HL-60/S4 treated with phorbol 12-myristate 13-acetate at 8.2 ng/mL for 4 days and 3 days (cell line): ENCODE measurements around the gene UBE2R2.
"Not testable (repeated sequence)": the region's sequence is repeated elsewhere in the genome, so short reads cannot be mapped to it uniquely, and the experiment has no call there.

ENCODE experiments used
- in situ Hi-C: fragments of 300-500 bp; cut with MboI; formaldehyde crosslinking; loops from 2 replicates; pipeline ENCODE4 v1.15.0; 2022; ENCODE audit warnings: low sequenced_read_pairs

UBE2R2 gene, protein sequence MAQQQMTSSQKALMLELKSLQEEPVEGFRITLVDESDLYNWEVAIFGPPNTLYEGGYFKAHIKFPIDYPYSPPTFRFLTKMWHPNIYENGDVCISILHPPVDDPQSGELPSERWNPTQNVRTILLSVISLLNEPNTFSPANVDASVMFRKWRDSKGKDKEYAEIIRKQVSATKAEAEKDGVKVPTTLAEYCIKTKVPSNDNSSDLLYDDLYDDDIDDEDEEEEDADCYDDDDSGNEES

DNA sequence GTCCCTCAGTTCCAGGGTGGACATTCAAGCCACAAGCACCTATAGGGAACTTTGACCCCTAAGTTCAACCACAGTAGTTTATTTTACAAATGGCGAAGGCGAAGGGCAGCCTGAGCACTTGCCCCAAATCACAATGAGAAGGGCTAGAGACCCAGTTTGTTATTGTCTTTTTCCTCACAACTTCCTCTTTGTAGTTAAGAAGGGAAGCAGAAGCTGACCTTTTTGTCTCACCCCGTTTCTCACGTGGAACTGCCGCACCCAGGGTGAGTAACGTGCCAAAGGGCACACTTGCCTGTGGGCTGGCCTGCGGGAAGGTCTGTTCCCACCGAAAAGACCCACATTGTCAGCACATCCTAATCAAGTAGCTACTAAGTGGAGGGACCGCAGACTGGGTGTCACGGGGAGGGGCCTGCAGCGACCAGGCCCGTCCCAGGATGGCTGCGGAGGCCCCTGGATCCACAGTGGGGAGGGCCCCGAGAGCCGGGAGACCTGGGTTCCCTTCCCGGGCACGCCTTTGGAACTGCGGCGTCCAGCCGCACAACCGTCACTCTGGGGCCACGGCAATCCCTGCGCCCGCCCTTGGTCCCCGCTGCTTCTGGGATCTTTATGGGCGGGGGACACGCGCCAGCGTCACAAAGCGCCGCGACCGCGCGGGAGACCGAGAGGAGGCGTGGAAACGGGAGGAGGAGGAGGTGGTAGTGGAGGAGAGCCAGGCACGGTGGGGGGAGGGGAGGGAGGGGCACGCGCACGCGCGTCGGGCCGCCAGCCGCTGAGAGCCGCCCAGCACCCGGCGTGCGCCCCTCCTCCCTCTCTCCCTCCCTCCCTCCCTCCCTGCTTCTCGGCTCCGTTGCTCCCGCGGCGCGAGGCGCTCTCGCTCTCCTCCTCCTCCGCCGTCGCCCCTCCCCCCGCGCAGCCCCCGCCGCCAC lies at the start of gene UBE2R2:
TSS of gene UBE2R2 (plus strand) at position 834 of the 926 bp plus-strand sequence. CDS start 598 bp downstream, outside the sequence.
- in situ Hi-C loops: no loop called here

DNA sequence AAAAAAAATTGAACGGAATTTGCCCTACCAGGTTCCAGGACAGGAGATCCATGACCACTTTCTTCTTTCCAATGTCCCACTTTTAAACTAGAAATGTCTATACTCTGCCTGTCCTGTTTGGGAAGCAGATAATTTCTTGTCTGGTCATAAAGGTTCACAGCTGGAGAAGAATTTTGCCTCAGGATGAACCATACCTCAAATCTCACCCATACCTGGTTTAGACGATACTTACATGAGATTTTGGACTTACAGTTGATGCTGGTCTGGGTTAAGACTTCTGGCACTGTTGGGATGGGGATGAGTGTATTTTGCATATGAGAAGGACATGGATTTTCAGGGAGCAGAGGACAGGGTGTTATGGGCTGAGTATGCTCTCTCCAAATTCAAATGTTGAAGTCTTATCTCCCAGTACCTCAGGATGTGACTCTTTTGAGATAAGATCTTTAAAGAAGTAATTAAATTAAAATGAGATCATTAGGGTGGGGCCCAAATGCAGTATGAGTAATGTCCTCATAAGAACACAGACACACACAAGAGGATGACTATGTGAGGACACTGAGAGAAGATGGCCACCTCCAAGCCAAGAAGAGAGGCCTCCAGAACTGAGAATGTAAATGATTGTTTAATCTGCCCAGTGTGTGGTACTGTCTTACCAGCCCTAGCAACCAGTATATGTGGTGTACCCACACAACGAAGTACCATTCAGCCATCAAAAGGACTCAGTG lies 46.6 kb upstream of the UBE2R2 start:
- in situ Hi-C loops: not testable (repeated sequence)

DNA sequence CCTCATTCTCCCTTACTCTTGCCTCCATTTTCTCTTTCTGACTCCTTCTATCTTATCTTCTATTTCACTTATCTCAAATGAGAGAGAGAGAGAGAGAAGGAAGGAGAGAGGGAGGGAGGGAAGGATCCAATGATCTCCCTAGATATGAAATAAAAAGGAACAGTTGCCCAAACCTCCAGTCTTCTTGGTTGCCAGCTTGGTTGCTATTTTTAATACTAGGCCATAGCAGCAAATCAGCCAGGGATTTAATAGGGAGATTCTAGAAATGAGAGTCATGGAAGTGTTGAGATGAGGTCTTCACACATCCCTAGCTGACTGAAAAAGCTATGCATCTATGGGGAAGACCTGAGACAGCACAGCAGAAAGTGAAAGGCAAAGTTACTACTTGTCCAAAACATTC lies 43.8 kb upstream of the UBE2R2 start:
- in situ Hi-C loops: not testable (repeated sequence)

DNA sequence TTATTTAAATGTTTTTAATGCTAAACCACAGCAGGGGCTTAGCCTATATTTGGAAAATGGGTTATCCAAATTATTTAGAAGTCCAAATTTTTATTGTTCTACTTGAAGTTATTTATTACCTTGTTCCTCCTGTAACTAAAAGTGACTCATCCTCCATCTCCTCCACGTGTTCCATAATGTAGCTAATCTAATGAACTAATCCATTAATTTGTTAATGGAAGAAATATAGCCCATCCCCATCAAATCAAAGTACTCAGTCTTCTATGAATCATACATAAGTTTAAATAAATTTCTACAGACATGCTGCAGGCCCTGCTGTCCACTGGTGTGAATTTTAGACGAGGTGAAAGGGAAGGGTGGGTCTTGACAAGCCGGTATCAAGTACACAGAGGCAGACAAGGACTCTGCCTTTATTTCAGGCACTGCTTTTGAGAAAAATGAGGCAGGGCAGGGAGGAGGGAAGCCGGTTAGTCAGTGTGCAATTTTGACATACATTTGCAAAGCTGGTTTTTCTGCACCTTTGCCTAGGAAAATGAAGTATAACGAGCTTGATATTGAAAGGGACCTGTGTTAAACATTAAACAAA lies 42.8 kb upstream of the UBE2R2 start:
- in situ Hi-C loops: not testable (repeated sequence)

DNA sequence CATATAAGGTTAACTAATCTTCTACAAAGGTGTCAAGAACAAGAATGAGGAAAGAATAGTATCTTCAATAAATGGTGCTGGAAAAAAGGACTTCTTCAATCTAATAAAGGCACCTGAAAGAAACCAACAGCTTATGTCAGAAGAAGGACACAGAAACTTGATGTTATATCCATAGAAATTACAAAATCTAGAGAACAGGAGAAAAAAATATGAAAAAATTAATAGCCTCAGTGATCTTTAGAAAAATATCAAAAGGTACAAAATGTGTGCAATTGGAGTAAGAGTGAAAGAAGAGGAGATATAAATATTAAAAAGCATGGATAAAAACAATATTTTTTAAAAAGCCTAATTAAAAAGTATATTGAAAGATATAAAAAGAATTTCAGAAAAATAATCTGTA lies 40.4 kb upstream of the UBE2R2 start:
- in situ Hi-C loops: no loop called here

DNA sequence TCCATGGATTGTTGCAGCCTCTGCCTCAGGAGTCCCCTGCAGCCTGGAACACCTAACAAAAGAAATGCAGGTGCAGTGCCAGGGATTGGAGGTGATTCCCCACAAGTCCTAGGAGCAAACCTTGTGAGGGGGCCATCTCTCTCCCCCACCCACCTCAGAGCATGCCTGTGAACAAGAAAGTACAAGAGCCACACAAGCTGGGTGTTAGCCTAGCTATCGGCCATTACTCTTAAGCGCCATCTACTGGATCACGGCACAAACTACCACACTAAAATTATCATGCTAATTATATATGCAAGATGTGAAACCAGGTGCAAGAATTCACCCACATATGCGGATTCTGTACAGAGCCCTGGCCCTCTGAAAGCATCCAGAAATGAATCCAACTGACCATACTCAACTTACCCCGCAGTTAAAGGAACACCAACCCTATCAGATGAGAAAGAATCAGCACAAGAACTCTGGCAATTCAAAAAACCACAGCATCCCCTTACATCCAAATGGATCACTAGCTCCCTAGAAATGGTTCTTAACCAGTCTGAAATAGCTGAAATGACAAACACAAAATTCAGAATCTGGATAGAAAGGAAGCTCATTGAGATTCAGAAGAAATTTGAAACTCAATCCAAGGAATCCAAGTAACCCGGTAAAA lies 38.1 kb upstream of the UBE2R2 start:
- in situ Hi-C loops: no loop called here

DNA sequence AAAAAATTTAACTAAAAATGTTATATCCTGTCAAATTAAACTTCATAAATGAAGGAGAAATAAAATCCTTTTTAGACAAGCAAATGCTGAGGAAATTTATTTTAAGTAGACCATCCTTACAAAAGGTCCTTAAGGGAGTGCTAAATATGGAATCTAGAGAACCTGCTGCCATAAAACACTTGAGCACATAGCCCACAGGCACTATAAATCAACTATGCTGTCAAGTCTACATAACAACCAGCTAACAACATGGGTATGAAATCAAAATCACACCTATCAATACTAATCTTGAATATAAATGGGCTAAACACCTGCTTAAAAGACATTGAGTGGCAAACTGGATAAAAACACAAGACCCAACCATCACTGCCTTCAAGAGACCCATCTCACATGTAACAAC lies 36.7 kb upstream of the UBE2R2 start:
- in situ Hi-C loops: no loop called here

DNA sequence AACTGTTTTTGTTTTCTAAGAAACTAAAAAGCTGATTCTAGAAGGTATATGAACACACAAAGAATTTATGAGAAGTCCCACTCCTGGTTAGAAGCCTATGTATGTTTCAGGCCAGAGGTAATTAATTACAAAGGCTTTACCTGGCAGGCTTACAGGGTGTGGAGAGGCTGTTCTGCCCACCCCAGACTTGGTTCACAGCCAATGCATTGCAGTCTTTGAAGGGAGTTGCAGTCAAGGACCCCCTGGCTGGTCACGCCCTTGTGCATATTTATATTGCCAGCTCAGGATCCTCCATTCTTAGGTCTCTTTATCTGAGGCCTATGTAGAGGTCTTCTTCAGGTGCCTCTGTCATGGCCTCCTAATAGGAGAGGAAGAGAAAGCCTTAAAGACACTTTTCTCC lies 35.2 kb upstream of the UBE2R2 start:
- in situ Hi-C loops: no loop called here

DNA sequence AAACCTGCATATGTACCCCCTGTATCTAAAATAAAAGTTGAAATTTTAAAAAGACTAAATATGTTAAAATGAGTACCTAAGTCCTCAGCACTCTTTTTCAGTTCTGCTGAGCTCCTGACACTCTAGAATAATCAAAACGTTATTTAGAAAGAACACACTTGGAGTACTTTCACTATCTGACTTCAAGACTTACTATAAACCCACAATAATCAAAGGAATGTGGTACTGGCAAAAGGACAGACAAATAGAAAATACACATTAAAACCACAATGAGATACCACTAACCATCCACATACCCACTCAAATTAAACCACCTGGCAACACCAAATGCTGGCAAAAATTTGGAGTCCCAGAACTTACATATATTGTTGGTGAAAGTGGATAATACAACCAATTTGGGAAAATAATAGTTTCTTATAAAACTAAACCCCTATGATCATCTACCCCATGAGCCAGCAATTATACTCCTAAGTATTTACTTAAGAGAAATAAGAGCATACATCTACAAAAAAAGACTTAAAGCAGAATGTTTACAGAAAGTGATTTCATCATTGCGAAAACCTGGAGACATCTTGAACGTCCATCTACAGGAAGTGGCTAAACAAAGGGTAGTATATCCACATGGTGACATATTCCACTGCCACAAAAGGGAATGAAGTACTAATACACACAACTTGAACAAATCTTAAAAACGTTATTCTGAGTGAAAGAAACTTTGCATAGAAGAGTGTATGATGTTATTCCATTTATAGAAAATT lies 34.4 kb upstream of the UBE2R2 start:
- in situ Hi-C loops: no loop called here

DNA sequence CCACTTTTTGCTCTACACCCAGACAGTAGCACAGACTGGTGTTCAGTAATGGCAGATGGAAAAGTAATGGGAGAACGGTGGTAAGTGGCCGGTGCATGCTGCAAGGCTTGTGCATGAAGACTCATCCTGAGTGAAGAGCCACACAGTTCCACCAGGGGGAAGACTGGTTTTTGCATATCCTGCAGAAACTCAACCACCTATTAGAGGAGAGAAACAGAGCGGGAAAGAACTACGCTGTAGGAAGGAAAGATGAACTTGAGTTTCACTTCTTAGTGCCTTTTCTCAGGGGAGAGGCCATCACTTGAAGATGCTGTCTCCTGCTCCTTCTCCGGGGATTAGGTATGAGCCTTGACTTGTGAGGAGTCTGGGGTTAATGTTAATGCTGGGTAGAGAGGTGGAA lies 31.0 kb upstream of the UBE2R2 start:
- in situ Hi-C loops: no loop called here

DNA sequence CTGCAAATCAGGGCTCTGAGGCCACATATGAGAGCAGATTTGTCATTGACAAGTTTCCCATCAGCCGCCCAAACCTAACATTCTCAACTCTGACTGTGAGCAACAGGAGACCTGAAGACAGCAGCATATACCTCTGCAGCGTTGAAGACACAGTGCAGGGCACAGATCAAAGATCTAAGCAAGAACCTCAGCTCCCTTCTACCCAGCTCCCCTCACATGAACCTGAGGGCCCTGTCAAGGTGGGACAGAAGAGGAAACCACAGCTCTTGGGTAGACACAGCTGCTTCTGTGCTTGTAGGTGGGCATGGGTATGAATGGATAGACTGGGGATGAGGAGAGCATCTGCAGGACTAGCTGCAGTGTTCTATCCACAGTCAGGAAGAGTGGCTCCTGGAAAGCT lies 30.3 kb upstream of the UBE2R2 start:
- in situ Hi-C loops: no loop called here

DNA sequence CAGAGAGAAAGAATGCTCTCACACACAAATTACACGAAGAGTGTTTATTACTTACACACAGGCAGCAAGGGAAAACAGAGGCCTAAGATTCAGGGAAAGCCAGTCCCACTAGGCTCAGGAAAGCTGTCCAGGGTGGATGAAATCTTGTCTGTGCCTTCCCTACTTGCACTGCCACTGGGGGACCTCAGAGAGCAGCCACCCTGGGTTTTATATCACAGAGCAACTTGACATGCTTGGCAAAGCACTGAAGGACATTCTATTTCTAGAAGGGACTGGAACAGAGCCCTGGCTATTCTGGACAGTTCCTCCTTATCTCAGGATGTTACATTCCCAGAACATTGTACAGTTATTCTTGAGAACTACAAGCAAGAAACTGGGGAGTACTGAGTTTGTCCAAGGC lies 29.1 kb upstream of the UBE2R2 start:
- in situ Hi-C loops: no loop called here

DNA sequence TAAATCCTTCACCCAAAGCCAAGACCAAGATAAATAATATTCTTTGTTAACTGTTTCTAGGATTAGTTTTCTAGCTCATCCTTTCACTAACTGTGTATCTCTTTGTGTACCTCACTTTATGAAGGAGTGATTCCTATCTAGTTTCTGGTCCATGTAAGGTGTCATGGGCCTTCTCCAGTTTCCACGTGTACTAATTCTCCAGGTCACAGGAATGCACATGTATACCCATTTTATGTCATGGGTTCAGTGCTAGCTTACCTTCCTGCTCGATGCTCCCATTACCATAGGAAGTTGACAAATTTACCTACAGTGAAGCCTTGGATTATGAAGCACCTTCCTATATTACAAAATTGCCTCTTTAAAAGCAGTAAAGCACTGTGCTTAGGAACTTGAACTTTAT lies 27.5 kb upstream of the UBE2R2 start:
- in situ Hi-C loops: not testable (repeated sequence)

DNA sequence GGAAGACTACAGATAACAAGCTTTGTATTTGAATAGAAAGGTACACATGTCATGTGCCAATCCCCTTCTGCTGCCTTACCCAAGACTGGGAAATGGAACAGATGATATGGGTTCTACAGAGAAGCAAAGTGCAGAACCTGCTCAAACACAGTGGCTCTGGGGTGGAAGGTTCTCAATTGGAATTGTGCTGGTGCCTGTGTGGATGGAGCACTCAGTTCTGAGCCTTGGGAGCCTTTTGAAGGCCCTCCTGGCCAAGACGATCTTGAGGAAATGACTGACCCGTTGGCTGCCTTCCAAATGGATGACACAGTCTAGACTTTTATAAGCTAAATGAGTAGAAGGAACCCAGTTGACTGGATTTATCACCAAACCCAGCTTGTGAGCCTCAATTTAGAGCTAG lies 25.8 kb upstream of the UBE2R2 start:
- in situ Hi-C loops: no loop called here

DNA sequence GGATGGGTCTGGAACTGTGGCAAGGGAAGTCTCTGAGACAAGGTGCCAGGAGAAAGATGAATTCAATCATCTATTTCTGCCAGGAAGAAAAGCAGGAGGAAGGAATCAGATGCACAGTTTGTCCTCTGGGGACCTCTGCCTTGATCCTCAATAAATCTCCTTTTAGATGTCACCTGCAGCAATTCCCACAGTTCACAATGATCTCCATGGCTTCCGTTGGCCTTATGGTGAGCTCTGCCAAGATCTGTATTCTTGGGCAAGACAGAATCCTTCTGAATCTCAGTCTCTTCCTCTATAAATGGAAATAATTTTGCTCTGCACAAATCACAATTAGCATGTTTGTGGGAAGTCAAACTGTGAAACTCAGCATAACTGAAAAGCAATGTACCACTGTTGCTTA lies 23.5 kb upstream of the UBE2R2 start:
- in situ Hi-C loops: not testable (repeated sequence)

DNA sequence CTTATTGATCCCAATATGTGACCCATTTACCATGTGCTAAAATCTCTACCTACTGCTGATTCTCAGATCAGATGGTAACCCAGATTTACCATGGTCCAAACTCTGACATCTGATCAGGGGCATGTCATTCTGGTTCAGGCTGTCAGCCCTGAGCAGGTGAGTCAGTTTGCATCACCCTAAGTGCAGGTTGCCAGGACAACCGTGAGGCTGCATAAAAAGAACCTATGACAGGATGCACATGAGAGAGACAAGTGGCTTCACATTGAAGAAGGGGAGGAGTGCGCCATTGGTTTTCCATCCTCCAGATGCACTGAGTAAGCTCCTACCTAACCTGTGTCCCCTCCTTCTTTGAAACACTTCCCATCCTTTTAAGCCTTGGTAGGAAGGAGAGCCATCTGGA lies 22.4 kb upstream of the UBE2R2 start:
- in situ Hi-C loops: no loop called here

DNA sequence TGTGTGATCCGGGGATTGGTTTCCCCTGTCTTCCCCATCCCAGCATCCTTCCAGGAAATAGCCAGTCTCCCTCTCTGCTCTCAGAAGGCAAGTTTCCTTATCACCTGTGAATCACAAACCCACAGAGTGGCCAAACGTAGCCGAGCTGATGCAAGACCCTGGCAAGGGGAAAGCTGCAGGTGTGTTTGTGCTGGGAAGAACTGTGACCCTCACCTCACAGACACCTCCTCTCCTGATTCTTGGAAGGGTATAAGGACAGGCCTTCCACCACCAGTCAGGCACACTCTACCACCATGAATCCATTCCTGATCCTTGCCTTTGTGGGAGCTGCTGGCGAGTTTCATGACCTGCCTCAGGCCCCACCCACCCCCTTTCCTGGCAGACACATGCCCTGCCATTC lies 21.7 kb upstream of the UBE2R2 start, which contains the start of gene PRSS3:
TSS of gene PRSS3 (plus strand) at position 281 of the 400 bp plus-strand sequence. CDS start at position 294, 13 bp downstream.
- in situ Hi-C loops: no loop called here

DNA sequence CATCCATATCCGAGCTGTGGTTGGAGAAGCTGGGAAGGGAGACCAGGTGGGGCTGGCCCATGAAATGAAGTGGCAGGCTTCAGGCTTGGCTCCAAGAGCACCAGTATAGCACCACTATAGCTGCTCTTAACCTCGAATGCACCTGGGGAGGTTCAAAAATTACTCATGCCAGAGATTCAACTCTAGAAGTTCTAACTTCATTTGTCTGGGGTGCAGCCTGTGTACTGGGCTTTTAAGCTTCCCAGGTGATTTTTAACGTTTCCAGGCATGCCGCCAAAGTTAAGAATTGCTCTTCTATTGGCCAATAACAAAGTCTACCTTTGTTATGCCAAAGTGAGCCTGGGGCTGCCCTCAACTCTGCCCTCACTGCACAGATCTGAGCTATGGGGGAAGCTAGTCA lies 21.1 kb upstream of the UBE2R2 start:
- in situ Hi-C loops: no loop called here

DNA sequence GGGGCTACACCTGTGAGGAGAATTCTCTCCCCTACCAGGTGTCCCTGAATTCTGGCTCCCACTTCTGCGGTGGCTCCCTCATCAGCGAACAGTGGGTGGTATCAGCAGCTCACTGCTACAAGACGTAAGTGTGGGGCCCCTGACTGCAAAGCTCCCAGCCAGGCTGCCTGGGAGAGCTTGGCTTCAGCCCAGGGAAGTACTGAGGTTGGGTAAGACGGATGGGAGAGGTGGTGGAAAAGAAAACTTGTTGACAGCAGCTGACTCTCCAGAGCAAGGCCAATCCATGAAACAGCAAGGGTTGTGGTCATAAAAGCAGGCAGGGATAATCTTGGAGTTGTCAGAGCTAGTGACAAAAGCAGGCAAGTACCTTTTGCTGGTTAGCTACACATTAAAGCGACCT lies 20.3 kb upstream of the UBE2R2 start:
- in situ Hi-C loops: not testable (repeated sequence)

DNA sequence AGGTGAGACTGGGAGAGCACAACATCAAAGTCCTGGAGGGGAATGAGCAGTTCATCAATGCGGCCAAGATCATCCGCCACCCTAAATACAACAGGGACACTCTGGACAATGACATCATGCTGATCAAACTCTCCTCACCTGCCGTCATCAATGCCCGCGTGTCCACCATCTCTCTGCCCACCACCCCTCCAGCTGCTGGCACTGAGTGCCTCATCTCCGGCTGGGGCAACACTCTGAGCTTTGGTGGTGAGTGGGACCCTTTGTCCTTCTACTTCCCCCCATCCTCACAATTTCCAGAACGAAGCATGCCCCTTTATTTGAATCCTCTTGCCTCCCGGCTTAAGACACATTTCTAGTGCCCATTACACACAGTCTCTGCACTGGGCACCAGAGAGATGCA lies 19.1 kb upstream of the UBE2R2 start:
- in situ Hi-C loops: no loop called here
